ENCODE data around the gene TBX15. TPM values are rescaled to one million over a fixed set of nuclear protein-coding genes. Genes with fewer than 3 reads are reported as not detected.

The TBX15 gene
- polyA plus RNA-seq, 1 donor (not counting 4 experiments of a cell fraction or from before 2014, with no cell fraction given): not detected

GRCh38 chr1:118878661-118879060, 109.5 kb downstream of the TBX15 start:
- H3K9ac ChIP-seq (ENCODE audit: control insufficient read depth, extremely low read depth, insufficient read depth, low read length): no peak overlapping the region
- dilution Hi-C loops (cut with MboI; ENCODE audit: extremely low pct_ligation_motif_present, low sequenced_read_pairs): no loop called here
- TF ChIP-seq EZH2 (IDR thresholded peaks at IDR 0.05; ENCODE audit: low read length) (no peak), CTCF (optimal IDR thresholded peaks at IDR 0.05 in 1 of 3, IDR thresholded peaks at IDR 0.05 in 1 of 3, conservative IDR thresholded peaks at IDR 0.05 in 1 of 3; ENCODE audit: extremely low read depth in 1 of 3, insufficient read depth in 2 of 3, low read length in 3 of 3) (no peak)
- H3K9me3 ChIP-seq (ENCODE audit: control insufficient read depth, low read depth, low read length): no peaks in the 10 kb centered on the region
- no peak overlapping the region for H3K27ac ChIP-seq (ENCODE audit: control insufficient read depth, insufficient read depth, low read length)
- FAIRE-seq: no peak
- no peaks in the 10 kb centered on the region for H3K79me2 ChIP-seq (ENCODE audit: control insufficient read depth, insufficient read depth, low read length)
- no peak overlapping the region for H3K4me2 ChIP-seq (ENCODE audit: control insufficient read depth, extremely low read depth, insufficient read depth, low read depth, low read length)
- H3K9me1 ChIP-seq (ENCODE audit: control insufficient read depth, extremely low read depth, insufficient read depth, low read length): no peaks in the 10 kb centered on the region
- H3K4me3 ChIP-seq (ENCODE audit: control insufficient read depth in 2 of 3, extremely low read depth in 1 of 3, insufficient read depth in 2 of 3, low read depth in 1 of 3, low read length in 3 of 3): no peak overlapping the region
- no peaks in the 10 kb centered on the region for H3K27me3 ChIP-seq (ENCODE audit: control insufficient read depth, extremely low read depth, insufficient read depth, low read length)
- no peaks in the 10 kb centered on the region for H4K20me1 ChIP-seq (ENCODE audit: control insufficient read depth, extremely low read depth, insufficient read depth, low read length)
- H3K36me3 ChIP-seq (ENCODE audit: control insufficient read depth in 2 of 2, extremely low read depth in 1 of 2, insufficient read depth in 2 of 2, low read length in 2 of 2): no peaks in the 10 kb centered on the region
- no peak overlapping the region for H2AFZ ChIP-seq (ENCODE audit: control insufficient read depth, low read length)
- DNase-seq (ENCODE audit: low read depth, low spot score): no peak
- H3K4me1 ChIP-seq (ENCODE audit: control insufficient read depth, extremely low read depth, insufficient read depth, low read length): no peaks in the 10 kb centered on the region

DNA sequence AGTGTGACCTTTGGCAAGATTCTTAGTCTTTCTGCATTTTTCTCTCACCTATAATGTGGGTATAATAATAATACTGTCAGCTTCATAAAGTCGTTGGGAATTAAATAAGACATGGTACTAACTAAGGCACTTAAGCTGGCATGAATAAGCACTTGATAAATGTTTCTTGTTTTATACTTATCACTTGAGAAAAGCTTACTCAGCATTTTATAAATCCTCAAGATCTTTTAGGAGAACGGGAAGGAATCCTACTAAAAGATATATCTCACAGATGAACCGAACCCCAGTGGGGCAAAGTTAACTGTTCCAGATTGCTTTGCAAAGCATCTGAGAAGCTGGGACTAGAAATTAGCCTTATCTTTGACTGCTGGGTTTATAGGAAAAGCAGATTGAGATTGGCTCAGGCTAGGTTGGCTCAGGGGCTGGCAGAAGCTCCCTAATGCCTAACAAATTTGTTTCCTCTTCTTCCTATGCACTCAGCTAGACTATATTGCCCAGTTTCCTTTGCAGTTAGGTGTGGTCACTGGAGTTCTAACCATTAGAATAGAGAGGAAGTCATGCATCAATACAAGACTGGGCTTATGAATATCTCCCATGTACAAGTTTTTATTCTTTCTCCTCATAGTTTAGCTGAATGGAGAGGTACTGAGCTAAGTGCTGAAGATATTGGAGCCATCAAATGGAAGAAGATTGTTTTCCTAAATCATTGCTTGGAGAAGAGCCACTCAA, 110.3 kb downstream of the TBX15 start:
- DNase-seq (ENCODE audit: low read depth, low spot score) (no peak), FAIRE-seq (no peak)
- H4K20me1 ChIP-seq (ENCODE audit: control insufficient read depth, extremely low read depth, insufficient read depth, low read length): no peaks in the 10 kb centered on the region
- H3K4me3 ChIP-seq (ENCODE audit: control insufficient read depth in 2 of 3, extremely low read depth in 1 of 3, insufficient read depth in 2 of 3, low read depth in 1 of 3, low read length in 3 of 3): no peak overlapping the region
- no peaks in the 10 kb centered on the region for H3K79me2 ChIP-seq (ENCODE audit: control insufficient read depth, insufficient read depth, low read length)
- no peak overlapping the region for H3K27ac ChIP-seq (ENCODE audit: control insufficient read depth, insufficient read depth, low read length)
- no peak overlapping the region for H2AFZ ChIP-seq (ENCODE audit: control insufficient read depth, low read length)
- H3K9ac ChIP-seq (ENCODE audit: control insufficient read depth, extremely low read depth, insufficient read depth, low read length): no peak overlapping the region
- no peaks in the 10 kb centered on the region for H3K9me3 ChIP-seq (ENCODE audit: control insufficient read depth, low read depth, low read length)
- dilution Hi-C loops (cut with MboI; ENCODE audit: extremely low pct_ligation_motif_present, low sequenced_read_pairs): no loop called here
- no peaks in the 10 kb centered on the region for H3K36me3 ChIP-seq (ENCODE audit: control insufficient read depth in 2 of 2, extremely low read depth in 1 of 2, insufficient read depth in 2 of 2, low read length in 2 of 2)
- no peaks in the 10 kb centered on the region for H3K4me1 ChIP-seq (ENCODE audit: control insufficient read depth, extremely low read depth, insufficient read depth, low read length)
- no peaks in the 10 kb centered on the region for H3K9me1 ChIP-seq (ENCODE audit: control insufficient read depth, extremely low read depth, insufficient read depth, low read length)
- H3K27me3 ChIP-seq (ENCODE audit: control insufficient read depth, extremely low read depth, insufficient read depth, low read length): no peaks in the 10 kb centered on the region
- no peak overlapping the region for H3K4me2 ChIP-seq (ENCODE audit: control insufficient read depth, extremely low read depth, insufficient read depth, low read depth, low read length)
- TF ChIP-seq EZH2 (IDR thresholded peaks at IDR 0.05; ENCODE audit: low read length): no peak
